ENCODE results near the gene NUP93. TPM values are rescaled to one million over a fixed set of nuclear protein-coding genes. Genes with fewer than 3 reads are reported as not detected.

NUP93 gene
- total RNA-seq, 4 donors from 2014 or later, result 38.2 to 46.5 (median 41.2) TPM

DNA sequence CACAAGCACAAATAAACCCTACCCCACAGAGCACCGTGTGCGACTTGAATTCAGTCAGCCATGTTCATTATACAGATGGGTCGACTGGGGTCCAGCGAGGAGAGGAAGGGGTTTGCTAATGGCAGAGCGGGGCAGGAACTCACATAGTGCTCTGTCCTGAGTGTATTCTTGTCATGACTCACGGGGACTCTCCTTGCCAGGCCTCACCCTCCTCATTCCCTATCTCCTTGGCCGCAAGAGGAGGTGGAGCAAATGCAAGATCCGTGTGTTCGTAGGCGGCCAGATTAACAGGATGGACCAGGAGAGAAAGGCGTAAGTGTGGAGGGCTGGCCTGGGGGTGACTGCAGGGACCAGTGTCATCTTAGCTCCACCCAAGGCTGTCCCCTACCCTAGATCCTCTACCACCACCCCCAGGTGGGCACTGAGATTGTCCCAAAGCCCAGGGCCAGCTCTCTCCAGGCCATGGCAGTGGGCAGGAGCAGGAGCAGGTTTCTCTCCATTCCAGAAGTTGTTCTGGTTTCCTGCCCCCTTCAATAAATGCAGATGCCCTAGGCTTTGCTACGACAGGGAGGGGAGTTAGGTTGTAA is 164.5 kb downstream of the NUP93 start:
- Histone ChIP-seq H3K27ac (no peak overlapping the region), H3K4me3 (no peak overlapping the region), H3K4me1 (no peaks in the 10 kb centered on the region), H3K27me3 (peaks cover 0 to 4% (median 0%) of the 10 kb centered on the region in 4 donors), H3K9me3 (no peaks in the 10 kb centered on the region), H3K36me3 (no peaks in the 10 kb centered on the region)
- intact Hi-C loops (cut with DNase I), result no loop called here
- no peak for TF ChIP-seq POLR2A (IDR thresholded peaks at IDR 0.05)
- TF ChIP-seq, protein P1, sequence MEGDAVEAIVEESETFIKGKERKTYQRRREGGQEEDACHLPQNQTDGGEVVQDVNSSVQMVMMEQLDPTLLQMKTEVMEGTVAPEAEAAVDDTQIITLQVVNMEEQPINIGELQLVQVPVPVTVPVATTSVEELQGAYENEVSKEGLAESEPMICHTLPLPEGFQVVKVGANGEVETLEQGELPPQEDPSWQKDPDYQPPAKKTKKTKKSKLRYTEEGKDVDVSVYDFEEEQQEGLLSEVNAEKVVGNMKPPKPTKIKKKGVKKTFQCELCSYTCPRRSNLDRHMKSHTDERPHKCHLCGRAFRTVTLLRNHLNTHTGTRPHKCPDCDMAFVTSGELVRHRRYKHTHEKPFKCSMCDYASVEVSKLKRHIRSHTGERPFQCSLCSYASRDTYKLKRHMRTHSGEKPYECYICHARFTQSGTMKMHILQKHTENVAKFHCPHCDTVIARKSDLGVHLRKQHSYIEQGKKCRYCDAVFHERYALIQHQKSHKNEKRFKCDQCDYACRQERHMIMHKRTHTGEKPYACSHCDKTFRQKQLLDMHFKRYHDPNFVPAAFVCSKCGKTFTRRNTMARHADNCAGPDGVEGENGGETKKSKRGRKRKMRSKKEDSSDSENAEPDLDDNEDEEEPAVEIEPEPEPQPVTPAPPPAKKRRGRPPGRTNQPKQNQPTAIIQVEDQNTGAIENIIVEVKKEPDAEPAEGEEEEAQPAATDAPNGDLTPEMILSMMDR (IDR thresholded peaks at IDR 0.05), result no peak
- no peak for DNase-seq
- WGBS, 2 donors, result 85 to 86% methylated on average over 6 to 11 of the region's 12 CpGs

DNA sequence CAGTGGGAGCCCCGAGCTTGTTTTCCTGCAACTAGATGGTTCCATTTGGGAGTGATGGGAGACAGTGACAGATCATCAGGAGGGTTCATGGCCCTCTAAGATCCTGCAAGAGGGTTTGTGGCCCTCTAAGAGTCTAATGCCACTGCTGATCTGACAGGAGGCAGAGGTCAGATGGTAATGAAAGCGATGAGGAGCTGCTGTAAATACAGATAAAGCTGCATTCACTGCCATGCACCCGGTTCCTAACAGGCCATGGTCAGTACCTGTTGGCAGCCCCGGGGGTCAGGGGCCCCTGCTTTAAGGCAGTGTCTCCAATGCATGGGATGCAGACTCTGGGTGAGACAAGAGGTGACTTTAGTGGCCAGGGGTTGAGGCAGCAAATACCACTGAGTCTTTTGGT is 165.9 kb downstream of the NUP93 start:
- H3K4me3 ChIP-seq, result no peak overlapping the region
- peaks cover 0 to 8% (median 0%) of the 10 kb centered on the region in 4 donors for H3K27me3 ChIP-seq
- no peaks in the 10 kb centered on the region for H3K36me3 ChIP-seq
- no peaks in the 10 kb centered on the region for H3K9me3 ChIP-seq
- WGBS, 2 donors, result 79 to 90% methylated on average over 3 to 4 of the region's 4 CpGs
- intact Hi-C loops (cut with DNase I), result no loop called here
- H3K27ac ChIP-seq, result no peak overlapping the region
- no peak for DNase-seq
- H3K4me1 ChIP-seq, result no peaks in the 10 kb centered on the region
- TF ChIP-seq POLR2A (IDR thresholded peaks at IDR 0.05), result no peak
- TF ChIP-seq, protein P1 (IDR thresholded peaks at IDR 0.05), result no peak

DNA sequence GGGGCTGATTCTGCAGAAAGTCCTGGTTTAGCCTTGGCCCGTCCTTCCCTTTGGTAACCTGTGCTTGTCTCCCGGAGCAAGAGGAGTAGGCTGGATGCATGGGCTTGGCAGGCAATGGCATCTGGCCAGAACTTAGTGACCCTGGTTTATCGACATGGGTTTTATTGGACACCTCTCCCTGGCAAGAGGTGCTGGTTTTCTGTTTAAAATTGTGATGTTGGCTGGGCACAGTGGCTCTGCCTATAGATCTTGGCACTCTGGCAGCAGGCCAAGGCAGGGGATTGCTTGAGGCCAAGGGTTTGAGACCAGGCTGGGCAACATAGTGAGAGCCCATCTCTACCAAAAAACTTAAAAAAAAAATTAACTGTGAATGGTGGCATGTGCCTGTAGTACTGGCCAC is 166.3 kb downstream of the NUP93 start:
- TF ChIP-seq, protein P1 (IDR thresholded peaks at IDR 0.05), result no peak
- TF ChIP-seq POLR2A (IDR thresholded peaks at IDR 0.05), result no peak

DNA sequence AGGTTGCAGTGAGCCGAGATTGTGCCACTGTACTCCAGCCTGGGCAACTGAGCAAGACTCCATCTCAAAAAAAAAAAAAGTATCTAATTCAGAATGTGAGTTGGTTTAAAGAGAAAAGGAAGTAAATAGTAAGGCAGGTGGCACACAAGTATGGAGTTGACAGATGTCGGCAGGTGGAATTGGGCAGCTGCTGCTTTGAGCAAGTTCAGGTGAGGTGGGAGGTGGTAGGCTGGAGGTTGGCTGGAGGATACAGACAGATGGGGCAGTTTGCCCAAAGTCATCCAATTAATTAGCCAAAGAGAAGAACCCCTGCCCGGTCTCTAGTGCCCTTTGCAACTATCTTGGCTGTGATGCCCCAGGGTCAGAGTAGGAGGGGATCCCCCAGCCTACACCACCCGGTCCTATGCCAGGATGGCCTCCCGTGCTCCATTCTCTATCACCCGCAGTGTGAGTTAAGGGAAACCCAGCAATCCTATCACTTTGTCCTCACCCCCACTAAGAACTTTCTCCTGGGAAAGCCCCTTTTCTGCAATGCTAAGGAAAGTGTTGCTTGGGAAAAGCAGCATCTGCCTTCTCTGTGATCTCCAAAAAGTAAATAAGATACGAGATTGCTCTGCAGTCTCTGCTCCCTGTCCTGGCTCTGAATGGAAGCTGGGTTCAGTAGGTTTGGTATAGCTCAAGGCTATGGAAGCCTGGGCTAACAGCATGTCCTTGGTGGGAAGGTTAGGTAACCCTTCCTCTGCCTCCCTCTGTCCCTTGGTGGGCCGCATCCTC is 167.3 kb downstream of the NUP93 start:
- Histone ChIP-seq H3K4me1 (no peaks in the 10 kb centered on the region), H3K27me3 (peaks cover 0 to 8% (median 0%) of the 10 kb centered on the region in 4 donors), H3K4me3 (no peak overlapping the region), H3K9me3 (no peaks in the 10 kb centered on the region), H3K27ac (no peak overlapping the region), H3K36me3 (no peaks in the 10 kb centered on the region)
- 65 to 73% methylated on average over 5 to 7 of the region's 8 CpGs for WGBS, 2 donors
- no peak for TF ChIP-seq POLR2A (IDR thresholded peaks at IDR 0.05)
- TF ChIP-seq, protein P1 (IDR thresholded peaks at IDR 0.05), result no peak
- intact Hi-C loops (cut with DNase I), result no loop called here
- DNase-seq, result no peak

More for the DNA sequence above, 166.3 kb downstream of the NUP93 start:
- intact Hi-C loops (cut with DNase I), result no loop called here
- no peak overlapping the region for H3K4me3 ChIP-seq
- H3K9me3 ChIP-seq, result no peaks in the 10 kb centered on the region
- no peak overlapping the region for H3K27ac ChIP-seq
- 74 to 83% methylated on average over 3 of the region's 3 CpGs for WGBS, 2 donors
- H3K4me1 ChIP-seq, result no peaks in the 10 kb centered on the region
- peaks cover 0 to 8% (median 0%) of the 10 kb centered on the region in 4 donors for H3K27me3 ChIP-seq
- no peaks in the 10 kb centered on the region for H3K36me3 ChIP-seq
- no peak for DNase-seq

DNA sequence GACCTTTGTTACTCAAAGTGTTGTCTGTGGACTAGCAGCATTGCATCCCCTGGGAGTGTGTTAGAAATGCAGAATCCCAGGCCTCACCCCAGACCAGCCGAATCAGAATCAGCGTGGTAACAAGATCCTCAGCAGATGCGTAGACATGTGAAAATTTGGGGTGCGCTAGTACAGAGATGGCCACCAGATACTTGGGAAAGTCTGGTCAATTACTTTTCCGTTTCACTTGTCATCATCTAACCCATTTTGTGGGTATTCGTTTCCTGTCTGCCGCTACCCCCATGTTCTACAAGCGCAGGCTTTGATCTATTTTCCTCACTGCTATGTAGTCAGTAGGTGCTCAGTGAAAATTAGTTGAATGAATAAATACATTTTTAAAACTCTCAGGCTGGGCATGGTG is 168.9 kb downstream of the NUP93 start:
- 61 to 66% methylated on average over 8 of the region's 8 CpGs for WGBS, 2 donors

More for the DNA sequence above, 168.9 kb downstream of the NUP93 start:
- DNase-seq, result no peak
- H3K36me3 ChIP-seq, result no peaks in the 10 kb centered on the region
- no peak overlapping the region for H3K4me3 ChIP-seq
- no peak overlapping the region for H3K27ac ChIP-seq
- H3K27me3 ChIP-seq, result peaks cover 0 to 15% (median 0%) of the 10 kb centered on the region in 4 donors
- no peak for TF ChIP-seq POLR2A (IDR thresholded peaks at IDR 0.05)
- TF ChIP-seq, protein P1 (IDR thresholded peaks at IDR 0.05), result no peak
- intact Hi-C loops (cut with DNase I), result no loop called here
- H3K4me1 ChIP-seq, result no peaks in the 10 kb centered on the region
- no peaks in the 10 kb centered on the region for H3K9me3 ChIP-seq
